ENCODE measurements around the gene KCNQ1.

The KCNQ1 gene

DNA sequence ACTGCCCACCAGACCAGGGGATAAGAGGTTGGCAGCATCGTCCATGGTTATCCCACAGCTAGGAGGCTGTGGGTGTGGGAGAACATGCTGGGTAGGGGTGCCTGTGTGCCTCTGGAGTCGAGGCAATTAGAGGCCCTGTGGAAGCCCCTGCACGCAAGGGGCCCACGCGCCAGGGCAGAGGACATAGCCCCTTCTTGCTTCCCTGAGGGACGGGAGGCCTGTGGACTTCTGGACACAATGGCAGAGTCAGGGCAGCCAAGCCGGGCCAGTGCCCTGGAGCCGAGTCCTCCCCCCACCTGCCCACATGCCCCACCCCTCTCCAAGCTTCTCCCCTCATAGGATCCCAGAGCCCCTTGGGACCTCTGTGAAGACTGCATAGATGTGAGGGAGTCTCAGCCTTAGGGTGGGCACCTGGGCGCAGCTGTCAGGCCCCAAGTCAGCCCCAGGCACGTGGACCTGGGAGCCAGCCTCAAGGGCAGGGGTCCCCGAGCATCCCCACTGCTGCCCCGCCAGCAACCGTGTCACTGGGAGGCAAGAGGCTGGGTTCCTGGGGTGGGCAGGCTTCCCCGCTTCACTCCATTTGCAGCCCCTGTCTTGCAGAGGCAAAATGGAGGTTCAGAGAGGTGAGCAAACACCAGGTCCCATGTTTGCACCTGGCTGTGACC lies 388.4 kb downstream of the KCNQ1 start:
- TF ChIP-seq, protein P1, sequence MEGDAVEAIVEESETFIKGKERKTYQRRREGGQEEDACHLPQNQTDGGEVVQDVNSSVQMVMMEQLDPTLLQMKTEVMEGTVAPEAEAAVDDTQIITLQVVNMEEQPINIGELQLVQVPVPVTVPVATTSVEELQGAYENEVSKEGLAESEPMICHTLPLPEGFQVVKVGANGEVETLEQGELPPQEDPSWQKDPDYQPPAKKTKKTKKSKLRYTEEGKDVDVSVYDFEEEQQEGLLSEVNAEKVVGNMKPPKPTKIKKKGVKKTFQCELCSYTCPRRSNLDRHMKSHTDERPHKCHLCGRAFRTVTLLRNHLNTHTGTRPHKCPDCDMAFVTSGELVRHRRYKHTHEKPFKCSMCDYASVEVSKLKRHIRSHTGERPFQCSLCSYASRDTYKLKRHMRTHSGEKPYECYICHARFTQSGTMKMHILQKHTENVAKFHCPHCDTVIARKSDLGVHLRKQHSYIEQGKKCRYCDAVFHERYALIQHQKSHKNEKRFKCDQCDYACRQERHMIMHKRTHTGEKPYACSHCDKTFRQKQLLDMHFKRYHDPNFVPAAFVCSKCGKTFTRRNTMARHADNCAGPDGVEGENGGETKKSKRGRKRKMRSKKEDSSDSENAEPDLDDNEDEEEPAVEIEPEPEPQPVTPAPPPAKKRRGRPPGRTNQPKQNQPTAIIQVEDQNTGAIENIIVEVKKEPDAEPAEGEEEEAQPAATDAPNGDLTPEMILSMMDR (IDR thresholded peaks at IDR 0.05; ENCODE audit: low read depth, low read length): no peak

DNA sequence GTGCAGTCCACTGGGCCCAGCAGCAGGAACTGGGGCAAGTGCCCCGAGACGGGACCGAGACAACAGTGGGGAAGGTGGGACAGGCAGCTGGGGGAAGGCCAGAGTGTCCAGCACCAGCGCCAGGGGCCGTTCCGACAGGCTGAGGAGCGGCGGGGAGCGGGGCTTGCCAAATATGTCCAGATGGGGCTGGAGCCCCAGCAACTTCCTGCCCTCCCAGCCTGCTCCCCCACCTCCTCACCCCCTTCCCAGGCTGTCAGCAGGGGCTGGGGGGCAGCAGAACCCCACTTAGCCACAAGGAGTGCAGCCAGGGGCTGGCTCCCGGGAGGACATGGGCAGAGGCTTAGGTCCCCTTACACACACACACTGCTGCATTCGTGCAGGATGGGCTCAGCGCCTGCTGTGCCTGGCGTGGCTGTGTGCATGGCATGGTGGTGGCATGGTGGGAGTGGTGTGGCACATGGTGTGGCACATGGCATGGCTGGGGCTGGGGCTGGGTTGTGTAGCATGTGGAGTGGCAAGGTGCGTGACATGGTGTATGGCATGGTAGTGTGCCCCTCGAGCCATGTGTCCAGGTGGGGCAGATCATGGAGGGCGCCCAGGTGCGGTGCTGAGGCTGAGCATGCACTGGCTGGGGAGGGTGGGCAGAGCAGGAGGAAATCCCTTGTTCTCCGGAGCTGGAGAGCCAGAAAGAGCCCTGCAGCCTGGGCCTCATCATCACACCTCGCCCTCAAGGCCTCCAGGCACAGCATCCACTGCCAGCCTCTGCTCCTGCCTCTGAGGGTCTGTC lies 389.1 kb downstream of the KCNQ1 start:
- TF ChIP-seq, protein P1 (IDR thresholded peaks at IDR 0.05; ENCODE audit: low read depth, low read length): no peak
- no peak overlapping the region for H3K4me3 ChIP-seq (ENCODE audit: low read depth, low read length)

More for the DNA sequence above, 388.4 kb downstream of the KCNQ1 start:
- no peak overlapping the region for H3K4me3 ChIP-seq (ENCODE audit: low read depth, low read length)

DNA sequence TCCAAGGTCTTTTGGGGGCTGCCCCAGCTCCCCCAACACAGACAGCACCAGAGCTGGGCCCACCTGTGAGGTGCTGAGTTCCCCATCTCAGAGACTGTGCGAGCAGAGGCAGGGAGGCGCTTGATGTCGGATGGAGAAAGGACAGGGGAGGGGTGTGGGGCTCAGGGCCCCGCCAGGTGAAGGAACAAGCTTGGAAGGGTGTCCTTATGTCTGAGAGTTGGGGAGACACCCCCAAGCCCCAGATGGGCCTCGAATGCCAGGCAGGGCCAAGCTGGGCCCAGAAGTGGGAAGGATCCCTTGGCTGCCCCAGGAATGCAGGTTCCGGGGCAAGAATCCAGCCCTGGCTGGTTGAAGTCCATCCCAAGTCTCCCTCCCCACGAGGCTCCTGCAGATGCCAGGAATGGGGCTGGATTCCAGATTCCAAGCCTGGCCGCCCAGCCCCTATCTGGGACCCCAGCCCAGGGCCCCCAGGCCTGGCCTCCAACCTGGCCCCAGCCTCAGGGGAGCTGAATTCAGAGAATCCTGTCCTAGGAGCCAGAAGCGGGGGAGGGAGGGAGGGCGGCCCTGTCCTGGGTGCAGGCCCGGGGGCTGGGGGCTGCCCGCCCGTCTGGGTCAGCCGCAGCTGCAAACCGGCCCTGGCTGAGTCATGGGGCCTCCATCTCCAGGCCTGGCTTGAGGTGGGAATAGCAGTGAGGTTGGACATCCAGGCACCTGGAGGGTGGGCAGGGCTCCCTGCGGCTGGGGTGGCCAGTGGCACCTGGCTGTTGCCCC lies 389.9 kb downstream of the KCNQ1 start:
- TF ChIP-seq, protein P1 (IDR thresholded peaks at IDR 0.05; ENCODE audit: low read depth, low read length): no peak

DNA sequence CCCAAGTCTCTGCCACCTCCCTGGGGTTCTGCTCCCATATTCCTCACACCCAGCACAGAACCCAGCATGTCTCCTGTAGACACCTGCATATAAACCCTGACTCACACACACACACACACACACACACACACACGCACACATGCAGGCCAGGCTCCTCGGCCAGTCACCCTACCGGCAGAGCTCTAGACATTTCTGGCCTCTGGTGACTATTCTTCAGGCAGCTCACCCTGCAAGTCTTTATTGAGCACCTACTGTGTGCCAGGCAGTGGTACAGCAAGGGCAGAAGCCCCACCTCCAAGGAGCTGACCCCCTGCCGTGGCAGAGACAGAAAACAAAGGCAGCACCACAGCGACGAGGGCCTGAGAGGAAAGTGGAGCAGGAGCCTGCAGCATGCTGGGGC lies 390.5 kb downstream of the KCNQ1 start:
- TF ChIP-seq, protein P1 (IDR thresholded peaks at IDR 0.05; ENCODE audit: low read depth, low read length): no peak

More for the DNA sequence above, 389.9 kb downstream of the KCNQ1 start:
- no peak overlapping the region for H3K4me3 ChIP-seq (ENCODE audit: low read depth, low read length)

DNA sequence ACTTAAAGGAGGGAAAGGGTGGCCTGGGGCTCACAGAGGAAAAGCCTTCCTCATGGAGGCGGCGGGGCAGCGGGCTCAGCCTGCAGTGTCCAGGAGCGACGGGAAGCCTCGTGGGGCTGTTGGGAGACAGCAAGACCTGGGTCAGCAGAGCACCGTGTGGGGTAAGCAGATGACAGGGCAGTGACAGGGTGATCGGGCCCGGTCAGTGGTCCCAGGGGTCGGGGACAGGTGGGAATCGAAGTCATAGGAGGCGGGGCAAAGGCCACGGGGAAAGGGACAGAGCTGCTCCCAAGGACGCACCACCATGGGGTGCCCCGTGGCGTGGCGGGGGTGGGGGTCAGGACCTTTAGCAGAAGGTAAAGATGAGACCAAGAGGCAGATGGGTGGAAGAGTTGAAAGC lies 390.9 kb downstream of the KCNQ1 start:
- TF ChIP-seq, protein P1 (IDR thresholded peaks at IDR 0.05; ENCODE audit: low read depth, low read length): no peak
- H3K4me3 ChIP-seq (ENCODE audit: low read depth, low read length): no peak overlapping the region

More for the DNA sequence above, 390.5 kb downstream of the KCNQ1 start:
- H3K4me3 ChIP-seq (ENCODE audit: low read depth, low read length): no peak overlapping the region

DNA sequence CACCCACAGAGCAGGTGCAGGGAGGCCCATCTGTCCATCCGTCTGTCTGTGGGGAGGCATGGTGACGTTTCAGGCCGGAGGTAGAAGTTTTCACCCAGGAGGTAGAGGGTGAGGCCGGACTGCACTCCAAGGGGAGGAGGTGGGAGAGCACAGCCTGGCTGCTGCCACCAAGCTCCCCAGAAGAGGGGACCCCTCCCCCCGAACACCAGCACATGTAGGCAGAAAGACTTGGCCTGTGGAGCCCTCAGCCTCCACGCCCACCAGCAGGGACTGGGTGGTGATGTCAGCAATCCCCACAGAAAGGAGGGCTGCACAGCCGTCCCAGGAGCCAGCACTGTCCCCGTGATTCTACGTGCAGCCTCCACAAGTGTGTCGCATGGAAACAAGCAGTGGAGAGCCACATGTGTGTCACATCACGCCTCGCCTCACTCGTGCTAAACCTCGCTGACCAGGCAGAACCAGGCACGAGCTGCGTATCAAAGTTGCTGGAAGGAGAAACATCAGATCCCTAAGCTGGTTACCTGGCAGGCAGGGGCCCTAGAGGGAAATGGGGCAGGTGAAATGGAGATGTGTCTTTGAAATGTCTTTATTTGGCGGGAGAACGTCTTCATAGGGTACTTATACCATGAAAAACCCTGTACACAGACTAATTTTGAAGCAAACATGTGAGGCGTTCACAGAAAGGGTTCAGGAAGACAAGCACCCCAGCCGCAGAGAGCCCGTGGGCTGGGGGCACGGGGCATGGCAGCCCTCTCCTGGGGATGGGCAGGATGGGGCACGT lies 391.7 kb downstream of the KCNQ1 start:
- no peak overlapping the region for H3K4me3 ChIP-seq (ENCODE audit: low read depth, low read length)
- TF ChIP-seq, protein P1 (IDR thresholded peaks at IDR 0.05; ENCODE audit: low read depth, low read length): no peak
